GM19324 (cell line): Measurements from ENCODE around the gene PODNL1.
"Not testable (repeated sequence)": the region's sequence is repeated elsewhere in the genome, so short reads cannot be mapped to it uniquely, and the experiment has no call there.

Experiments used
- ATAC-seq: cut with Tn5 transposase; IDR thresholded peaks from one replicate; pipeline ENCODE4 v1.9.1; 2021; ENCODE audit warnings: mild to moderate bottlenecking, moderate library complexity; ENCODE audit not compliant: unreplicated experiment, low FRiP score

The PODNL1 gene

DNA sequence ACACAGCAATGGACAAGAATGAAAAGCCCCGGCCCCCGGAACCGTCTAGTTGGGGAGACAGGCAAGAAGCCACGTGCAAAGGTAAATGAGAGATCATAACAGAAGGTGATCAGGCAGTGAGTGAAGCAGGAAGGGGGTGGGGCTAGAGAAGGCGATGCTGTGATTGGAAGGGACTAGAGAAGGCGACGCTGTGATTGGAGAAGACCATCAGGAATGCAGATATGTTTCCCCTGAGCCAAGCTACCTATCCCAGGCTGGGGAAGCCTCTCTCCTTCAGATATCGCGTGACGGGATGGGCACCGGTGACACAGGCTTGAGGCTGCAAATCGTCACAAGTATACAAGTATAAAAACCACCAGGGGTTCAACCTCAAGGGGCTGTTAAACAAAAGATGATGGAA is 35.9 kb upstream of the PODNL1 start:
- ATAC-seq = no peak

DNA sequence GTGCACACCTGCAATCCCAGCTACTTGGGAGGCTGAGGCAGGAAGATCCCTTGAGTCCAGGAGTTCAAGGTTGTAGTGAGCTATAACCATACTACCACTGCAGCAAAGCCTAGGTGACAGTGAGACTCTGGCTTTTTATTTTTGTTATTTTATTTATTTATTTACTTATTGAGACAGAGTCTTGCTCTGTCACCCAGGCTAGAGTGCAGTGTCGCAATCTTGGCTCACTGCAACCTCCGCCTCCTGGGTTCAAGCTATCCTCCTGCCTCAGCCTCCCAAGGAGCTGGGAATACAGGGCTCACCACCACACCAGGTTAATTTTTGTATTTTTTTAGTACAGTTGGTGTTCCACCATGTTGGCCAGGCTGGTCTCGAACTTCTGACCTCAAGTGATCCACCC is 35.3 kb upstream of the PODNL1 start:
- not testable (repeated sequence) for ATAC-seq

DNA sequence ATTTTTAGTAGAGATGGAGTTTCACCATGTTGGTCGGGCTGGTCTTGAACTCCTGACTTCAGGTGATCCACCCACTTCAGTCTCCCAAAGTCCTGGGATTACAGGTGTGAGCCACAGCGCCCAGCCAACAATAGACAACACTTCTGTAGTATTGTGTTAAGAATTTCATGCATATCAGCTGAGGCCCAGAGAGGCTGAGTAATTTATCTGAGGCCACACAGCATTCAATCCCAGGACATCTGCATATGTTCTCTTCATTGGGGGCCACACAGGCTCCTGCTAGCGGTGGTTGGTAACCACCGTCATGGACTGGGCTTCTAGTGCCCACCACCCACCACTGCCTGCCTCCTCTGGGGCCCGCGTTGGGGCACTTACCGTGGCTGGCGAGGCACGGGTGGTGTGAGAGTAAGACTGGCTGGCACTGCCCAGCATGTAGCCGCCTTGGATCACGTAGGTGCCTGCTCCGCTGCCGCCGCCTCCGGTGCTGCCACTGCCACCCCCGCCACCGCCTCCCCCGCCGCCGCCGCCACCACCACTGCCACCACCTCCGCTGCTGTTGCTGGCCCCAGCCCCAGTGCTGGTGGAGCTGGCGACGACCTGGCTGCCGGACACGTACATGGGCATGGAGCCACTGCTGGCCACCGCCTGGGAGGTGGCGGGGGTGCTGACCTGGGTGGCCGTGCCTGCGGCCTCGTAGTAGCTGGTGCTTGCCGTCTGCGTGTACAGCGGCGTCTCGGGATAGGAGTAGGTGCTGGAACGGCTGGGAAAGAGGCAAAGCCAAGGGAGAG is 34.3 kb upstream of the PODNL1 start:
- ATAC-seq = no peak

DNA sequence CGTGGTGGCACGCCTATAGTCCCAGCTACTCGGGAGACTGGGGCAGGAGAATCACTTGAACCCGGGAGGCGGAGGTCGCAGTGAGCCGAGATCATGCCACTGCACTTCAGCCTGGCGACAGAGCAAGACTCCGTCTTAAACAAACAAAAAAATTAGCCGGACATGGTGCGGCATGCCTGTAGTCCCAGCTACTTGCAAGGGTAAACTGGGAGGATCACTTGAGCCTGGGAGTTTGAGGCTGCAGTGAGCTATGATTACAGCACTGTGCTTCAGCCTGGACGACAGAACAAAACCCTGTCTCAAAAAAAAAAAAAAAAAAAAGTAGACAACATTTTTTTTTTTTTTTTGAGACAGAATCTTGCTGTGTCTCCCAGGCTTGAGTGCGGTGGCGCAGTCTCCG is 33.7 kb upstream of the PODNL1 start:
- not testable (repeated sequence) for ATAC-seq

DNA sequence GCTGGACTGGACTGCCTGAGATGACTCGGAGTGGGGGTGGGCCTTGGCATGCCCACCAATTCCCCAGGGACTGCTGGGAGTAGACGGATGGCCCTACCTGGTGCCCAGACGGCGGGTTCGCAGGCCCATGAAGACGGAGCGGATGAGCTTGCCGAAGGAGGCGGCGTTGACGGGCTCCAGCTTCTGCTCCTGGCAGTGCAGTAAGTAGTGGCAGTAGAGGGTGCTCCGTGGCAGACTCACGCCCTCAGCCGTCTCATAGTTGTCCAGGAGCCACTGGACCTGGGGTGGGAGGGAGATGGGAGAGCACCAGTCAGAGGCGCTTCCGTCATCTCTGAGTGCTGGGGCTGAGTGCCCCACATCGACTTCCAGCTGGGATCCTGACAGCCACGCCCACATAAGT is 31.7 kb upstream of the PODNL1 start:
- no peak for ATAC-seq

DNA sequence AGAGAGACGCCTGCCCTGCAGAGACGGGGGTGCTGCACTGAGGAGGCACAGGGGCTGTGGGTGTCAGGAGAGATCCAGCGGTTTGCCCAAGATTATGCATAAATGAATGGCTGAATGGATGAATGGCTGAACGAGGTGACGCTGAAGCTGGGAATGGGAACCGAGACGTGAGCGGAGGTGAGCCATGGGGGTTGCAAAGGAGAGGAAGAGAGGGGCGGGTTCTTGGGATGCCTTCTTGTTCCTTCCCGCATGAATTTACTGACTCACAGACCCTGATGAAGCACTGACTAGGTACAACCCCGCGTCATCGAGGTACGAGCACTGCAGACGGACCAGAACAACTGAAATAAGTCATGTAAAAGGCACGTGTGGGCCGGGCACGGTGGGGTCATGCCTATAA is 30.8 kb upstream of the PODNL1 start:
- ATAC-seq = no peak

DNA sequence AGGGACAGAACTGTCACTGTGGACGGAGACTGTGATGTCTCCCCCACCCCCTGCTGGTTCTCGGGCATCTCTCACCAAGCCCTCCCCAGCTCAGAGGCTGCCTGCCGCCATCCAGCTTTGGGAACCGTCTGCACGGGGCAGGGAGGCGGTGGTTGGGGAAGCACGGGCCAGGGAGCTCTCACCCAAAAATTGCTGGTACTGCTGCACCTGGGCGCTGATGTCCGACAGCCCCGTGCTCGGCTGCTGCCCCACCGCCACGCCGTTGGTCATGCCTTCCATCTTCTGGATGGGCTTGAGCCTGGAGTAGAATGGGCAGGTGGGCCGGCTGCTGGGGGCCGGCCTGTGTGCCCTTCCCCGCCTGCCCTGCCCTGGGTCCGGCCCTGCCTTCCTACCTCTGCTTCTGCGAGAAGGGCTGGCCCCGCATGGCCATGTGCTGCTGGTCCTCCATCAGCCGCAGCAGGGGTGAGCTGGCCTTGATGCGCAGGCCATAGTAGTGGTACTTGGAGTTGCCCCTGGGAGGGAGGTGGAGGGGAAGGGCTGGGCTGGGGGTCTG is 30.2 kb upstream of the PODNL1 start:
- ATAC-seq = no peak

DNA sequence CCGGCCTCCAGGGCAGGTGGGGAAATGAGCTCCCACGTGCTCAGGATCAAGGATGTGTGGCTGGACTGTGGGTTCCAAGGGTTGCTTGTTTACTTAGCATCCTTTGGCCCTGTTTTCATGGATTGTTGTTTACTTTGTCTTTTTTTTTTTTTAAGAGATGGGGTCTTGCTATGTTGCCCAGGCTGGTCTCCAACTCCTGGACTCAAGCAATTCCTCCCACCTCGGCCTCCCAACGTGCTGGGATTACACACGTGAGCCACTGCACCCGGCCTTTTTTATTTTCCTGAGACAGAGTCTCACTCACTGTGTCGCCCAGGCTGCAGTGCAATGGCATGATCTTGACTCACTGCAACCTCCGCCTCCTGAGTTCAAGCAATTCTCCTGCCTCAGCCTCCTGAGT is 29.0 kb upstream of the PODNL1 start:
- not testable (repeated sequence) for ATAC-seq

DNA sequence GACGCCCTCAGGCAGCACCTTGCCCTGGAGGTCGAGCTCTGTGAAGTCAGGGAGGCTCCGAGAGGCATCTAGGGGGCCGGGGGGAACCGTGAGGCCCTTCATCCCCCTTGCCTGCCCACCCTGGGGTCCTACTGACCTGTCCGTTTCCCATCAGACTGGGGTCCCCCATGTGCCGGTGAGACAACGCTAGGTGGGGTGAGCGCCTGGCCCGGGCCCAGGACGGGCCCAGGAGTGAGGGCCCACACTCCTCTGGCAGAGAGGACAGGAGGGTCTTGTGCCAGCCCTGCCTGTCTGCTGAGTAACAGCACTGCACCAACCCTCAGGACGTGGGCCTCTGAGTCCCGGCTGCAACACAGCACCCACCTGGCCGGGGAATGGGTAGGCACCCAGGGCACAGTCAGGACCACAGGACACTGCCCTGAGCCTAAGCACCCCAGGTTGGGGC is 28.5 kb upstream of the PODNL1 start:
- no peak for ATAC-seq

DNA sequence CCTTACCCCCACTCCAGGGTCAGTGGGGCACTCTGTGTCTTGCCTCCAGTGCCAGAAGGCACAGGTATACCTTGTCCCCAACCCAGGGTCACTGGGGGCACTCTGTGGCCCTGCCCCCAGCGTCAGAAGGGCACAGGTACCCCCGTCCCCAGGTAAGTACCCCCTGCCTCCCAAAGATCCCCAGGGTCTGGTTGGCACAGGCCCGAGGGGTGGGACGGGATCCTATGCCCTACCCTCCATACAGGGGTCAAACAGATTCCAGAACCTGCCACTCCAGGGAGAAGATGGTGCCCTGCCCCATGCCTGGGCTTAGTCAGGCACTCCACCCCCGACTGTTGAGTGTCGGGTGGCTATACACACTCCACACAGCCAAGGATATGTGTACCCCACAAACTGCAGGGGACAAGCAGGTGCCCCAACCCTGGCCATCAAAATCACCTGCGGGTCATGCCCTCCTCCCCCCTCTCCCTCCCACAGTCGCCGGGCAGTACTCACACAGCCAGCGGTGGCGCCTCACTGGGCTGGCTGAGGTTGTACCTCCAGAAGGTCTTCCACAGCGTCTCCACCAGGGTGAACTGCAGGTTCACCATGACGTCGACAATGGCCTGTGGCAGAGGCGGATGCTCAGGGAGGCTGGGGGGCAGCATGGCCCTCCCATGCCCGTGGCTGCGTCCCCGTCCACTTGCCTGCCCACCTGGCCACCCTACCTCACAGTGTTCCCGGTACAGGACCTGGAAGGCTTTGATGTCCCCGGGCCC is 27.9 kb upstream of the PODNL1 start:
- no peak for ATAC-seq

DNA sequence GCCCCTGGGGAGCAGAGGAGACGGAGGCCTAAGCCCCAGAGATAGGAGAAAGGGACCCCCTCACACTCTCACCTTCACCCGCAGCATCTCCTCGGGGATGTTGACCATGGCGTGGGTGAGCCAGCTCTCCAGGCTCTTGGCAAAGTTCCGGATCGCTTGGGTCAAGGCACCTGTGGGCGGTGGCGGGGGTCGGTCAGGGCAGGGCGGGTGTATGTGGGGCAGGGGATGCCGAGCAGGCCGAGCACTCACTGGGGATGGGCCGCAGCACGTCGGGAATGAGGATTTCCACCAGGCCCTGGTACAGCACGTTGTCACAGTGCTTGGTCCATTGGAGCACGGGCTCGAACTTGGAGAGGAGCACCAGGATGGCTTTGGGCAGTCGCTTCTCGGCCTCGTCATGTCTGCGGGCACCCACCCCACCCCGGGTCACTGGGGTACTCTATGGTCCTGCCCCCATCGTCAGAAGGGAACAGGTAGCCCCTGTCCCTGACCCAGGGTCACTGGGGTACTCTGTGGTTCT is 27.2 kb upstream of the PODNL1 start:
- ATAC-seq = no peak

DNA sequence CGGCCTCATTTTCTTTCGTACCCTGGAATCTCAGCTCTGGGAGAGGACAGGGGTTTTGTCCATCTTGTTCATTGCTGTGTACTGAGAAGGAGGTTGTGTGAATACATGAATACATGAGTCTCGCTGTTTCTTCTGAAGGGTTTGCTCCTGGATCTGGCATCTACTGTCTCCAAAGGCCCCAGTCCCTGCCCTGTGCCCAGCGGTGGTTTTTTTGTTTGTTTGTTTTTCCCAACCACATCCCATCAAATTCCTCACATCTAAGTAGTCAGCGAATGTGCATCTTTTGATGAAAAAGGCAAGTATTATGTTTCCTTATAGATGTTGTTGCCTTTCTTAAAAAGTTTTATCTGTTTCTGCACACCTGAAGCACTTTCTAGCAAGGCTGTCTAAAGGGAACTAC is 26.6 kb upstream of the PODNL1 start:
- no peak for ATAC-seq

DNA sequence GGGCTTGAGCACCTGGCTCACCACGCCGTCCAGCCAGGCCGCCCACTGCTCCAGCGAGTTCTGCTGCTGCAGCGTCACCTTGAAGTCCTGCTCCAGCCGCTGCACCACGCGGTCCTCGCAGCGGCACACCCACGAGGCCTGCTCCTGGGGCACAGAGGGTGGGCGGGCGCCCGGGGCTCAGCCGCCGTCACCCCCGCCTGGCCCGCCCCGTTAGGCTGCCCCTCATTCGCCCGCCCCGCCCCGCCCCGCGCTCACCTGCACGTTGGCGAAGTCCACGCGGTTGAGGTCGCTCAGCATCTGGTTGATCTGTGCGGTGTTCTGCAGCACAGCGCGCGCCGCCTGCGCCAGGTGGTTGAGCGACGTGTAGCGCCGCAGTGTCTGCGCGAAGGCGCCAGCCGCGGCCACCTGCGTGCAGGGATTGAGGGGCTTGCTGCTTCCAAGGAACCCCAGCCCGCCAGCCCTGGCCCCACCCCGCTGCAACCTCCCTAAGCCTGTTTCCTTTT is 25.4 kb upstream of the PODNL1 start:
- ATAC-seq = no peak

DNA sequence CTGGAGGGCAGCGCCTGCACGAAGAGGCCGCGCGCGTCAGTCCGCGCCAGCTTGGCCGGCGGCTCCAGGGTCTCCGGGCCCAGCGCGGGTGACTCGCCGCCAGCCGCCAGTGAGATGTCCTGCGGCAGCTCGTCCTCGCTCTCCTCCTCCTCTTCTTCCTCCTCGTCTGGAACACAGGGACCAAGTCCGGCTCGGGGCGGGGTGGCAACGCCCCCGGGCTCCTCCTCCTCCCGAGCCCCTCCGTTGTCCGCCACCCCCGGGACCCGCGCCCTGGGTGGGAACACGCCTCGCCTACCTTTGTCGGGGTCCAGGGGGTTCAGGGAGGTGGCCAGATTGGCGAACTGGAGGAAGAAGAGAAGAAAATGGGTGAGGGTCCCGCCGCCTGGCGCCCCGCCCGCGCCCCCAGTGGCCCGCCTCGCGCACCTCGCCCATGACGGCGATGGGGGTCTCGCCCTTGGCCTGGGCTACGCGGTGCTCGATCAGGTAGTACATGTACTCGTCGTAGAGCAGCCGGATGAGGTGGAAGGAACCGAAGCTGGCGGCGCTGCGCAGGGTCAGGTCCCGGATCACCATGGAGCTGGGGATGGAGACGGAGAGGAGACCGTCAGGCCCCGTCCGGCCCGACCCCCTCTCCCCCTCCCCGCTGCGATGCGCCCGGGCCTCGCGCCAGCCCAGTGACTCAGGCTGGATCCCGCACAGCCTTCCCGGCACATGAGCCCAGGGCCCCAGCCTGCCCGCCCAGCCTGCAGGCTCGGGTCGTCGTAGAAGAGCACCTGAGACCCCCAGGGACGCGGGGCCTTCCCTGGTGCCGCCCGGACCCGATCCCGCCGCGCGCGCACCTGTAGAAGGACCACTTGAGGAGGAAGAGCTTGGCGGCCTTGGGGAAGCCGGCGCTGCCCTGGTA is 24.7 kb upstream of the PODNL1 start:
- no peak for ATAC-seq

DNA sequence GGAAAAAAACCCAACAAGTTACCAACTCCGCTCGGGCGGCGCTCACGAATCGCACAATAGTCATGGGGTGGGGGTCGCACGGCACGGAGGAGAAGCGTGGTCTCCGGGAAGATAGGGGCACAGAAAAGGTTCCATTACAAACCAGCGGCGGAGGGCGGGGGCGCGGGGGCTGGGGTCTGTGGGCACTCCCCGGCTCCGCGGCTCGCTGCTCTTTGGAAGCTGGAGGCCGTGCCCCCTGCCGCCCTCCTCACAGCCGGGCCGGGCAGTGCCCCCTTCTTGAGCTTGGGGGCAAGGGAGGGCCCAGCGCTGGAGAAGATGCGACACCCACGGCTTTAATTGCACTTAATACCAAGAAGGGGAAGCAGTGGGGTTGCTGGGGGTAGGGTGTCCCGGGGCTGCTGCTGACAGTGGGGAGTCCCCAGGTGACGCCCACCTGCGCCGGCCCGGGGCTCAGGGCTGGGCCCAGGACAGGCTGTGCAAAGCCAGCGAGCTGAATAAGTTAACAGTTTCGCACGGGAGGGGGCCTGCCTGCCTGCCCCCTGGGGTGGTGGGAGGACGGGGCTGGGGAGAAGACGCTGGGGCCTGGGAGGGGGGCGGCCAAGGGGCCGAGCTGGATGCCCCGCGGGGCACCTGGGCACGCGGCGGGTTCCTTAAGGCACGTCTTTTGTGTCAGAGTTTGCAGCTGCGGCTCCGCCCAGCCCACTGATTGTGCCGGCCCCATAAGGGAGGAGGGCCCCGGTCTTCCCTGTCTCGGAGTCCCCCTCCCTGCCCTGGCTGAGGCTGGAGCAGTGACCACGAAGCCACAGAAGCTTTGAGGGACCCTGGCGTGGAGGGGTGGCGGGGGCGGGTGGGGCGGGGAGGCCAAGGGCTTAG is 23.8 kb upstream of the PODNL1 start:
- no peak for ATAC-seq

DNA sequence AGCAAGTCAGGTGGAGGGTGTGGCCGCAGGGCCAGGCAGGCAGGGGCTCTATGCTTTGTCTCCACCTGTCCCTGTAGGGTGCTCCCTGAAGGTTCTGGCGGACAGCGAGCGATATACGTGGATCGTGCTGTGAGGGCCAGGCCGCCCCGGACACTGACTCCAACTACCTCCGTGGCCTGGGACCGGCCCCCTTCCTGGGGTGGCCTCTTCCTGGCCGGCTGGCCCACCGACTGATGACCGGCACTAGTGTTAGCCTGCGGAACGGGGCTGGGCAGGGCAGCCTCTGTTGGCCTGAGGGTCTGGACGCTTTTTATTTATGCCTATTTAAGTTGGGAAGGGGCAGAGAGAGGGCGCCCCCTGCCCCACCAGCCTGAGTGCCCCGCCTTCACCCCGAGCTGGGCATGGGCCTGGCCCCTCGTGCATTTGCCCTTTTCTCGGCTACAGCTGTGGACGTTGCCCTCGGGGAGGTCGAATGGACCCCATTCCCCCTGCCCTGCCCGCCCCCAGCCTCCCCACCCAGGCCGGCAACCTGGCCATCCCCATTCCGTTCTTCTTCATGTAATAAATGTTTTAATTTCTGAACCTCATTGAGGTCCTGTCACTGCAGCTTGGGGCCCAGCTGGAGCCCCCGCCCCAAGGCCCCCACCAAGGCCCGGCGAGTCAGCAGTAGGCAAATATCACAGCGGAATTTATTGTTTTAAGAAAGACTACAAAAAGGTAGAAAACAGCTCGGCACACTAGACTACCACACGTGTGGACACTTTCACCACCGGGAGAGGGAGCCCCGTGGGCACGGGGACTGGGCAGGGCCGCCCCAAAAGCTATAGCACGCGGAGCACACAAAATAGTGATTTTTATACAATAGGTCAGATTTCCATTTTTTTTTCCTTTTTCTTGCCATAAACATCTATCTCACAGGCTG is 22.9 kb upstream of the PODNL1 start:
- no peak for ATAC-seq

DNA sequence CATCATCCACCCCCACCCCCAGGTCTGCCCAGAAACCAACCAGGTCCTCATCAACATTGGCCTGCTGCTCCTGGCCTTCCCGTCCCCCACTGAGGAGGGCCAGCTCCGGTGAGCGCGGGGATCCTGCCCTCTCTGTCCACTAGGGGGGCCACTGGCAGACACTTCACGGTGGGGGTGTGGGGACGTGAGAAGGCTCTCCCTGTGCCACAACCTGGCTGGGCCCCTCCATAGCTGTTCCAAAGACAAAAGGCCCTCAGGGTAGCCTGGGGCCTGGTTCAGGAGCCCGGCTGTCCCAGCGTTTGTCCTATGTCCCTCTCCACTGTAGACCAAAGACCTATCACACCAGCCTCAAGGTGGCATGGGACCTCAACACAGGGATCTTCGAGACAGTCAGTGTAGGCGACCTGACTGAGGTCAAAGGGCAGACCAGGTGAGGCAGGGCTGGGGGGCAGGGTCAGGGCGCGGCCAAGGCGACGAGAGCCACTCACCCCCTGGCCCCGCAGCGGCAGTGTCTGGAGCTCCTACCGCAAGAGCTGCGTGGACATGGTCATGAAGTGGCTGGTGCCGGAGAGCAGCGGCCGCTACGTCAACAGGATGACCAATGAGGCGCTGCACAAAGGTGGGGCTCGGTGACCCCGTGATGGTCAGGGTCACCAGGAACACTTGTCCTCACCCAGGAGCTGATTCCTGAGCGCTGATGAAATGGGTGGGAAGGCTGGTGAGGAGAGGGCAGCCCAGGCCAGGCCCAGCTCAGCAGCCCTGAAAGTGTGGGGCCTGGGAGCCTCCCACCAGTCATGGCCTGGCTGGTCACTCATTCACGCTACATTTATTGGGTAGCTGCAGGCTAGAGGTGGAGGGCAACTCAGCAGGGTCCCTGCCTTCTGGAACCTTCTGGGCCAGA is 22.0 kb upstream of the PODNL1 start:
- ATAC-seq = no peak
